ENCODE results near the gene BCL3. TPM values are rescaled to one million over a fixed set of nuclear protein-coding genes. Genes with fewer than 3 reads are reported as not detected.

BCL3 gene
- total and polyA plus RNA-seq, 12 donors: 7.1 to 76.3 (median 20.9) TPM

DNA sequence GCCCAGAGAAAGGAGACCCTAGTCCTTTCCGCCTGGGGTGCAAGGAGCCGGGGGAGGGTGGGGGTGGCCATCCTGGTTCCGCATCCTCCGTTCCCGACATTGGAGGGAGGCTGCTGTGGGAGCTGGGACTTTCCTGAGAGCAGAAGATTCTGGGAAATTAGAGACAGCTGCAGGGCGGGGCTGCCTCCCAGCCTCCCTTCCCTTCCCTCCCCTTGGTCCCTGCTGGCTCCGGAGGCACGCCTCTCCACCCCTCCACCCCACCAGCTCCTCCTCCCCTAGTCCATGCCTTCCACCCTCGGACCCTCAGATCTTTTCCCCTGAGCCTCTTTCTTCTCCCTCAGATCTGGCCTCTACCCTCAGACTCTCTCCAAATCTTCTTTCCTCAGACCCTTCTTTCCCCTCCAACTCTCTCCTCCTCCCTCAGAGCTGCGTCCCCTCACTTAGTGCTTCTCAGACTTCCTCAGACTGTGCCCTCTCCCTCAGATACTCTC lies 3.1 kb upstream of the BCL3 start:
- WGBS, 2 donors: 24 to 35% methylated on average over 9 to 10 of the region's 10 CpGs
- intact Hi-C loops (cut with DNase I): no loop called here
- Histone ChIP-seq H3K4me1 (peaks cover 26 to 86% (median 75%) of the 10 kb centered on the region in 9 donors), H3K27me3 (no peaks in the 10 kb centered on the region), H3K9me3 (no peaks in the 10 kb centered on the region), H3K36me3 (peaks cover 0 to 9% (median 0%) of the 10 kb centered on the region in 9 donors), H3K27ac (peak overlapping the region in 9 of 10 donors; percentile 69 to 100 (median 95)), H3K4me3 (no peak overlapping the region)
- DNase-seq (peak; percentile 79 to 86), ATAC-seq (peak; percentile 3 to 45 (median 17))
- TF ChIP-seq, protein P1, sequence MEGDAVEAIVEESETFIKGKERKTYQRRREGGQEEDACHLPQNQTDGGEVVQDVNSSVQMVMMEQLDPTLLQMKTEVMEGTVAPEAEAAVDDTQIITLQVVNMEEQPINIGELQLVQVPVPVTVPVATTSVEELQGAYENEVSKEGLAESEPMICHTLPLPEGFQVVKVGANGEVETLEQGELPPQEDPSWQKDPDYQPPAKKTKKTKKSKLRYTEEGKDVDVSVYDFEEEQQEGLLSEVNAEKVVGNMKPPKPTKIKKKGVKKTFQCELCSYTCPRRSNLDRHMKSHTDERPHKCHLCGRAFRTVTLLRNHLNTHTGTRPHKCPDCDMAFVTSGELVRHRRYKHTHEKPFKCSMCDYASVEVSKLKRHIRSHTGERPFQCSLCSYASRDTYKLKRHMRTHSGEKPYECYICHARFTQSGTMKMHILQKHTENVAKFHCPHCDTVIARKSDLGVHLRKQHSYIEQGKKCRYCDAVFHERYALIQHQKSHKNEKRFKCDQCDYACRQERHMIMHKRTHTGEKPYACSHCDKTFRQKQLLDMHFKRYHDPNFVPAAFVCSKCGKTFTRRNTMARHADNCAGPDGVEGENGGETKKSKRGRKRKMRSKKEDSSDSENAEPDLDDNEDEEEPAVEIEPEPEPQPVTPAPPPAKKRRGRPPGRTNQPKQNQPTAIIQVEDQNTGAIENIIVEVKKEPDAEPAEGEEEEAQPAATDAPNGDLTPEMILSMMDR (IDR thresholded peaks at IDR 0.05): no peak

DNA sequence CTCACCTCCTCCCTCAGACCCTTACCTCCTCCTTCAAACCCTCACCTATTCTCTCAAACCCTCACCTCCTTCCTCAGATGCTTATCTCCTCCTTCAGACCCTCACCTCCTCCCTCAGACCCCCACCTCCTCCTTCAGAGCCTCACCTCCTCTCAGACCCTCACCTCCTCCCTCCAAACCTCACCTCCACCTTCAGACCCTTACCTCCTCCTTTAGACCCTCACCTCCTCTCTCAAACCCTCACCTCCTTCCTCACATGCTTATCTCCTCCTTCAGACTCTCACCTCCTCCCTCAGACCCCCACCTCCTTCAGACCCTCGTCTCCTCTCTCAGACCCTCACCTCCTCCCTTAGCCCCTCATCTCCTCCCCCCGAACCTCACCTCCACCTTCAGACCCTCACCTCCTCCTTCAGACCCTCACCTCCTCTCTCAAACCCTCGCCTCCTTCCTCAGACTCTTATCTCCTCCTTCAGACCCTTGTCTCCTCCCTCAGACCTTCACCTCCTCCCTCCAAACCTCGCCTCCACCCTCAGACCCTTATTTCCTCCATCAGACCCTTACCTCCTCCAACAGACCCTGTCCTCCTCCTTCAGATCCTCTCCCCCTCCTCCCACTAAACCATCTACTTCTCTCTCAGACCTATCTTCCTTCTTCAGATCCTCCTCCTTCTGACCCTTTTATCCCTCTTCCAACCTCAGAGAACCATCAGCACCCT lies 2.5 kb upstream of the BCL3 start:
- intact Hi-C loops (cut with DNase I): no loop called here
- DNase-seq (no peak), ATAC-seq (no peak)
- WGBS, 2 donors: 72 to 86% methylated on average over 4 of the region's 4 CpGs
- Histone ChIP-seq H3K9me3 (no peaks in the 10 kb centered on the region), H3K36me3 (peaks cover 0 to 15% (median 0%) of the 10 kb centered on the region in 9 donors), H3K27ac (peak overlapping the region in 9 of 10 donors; percentile 93 to 100 (median 96)), H3K4me1 (peaks cover 26 to 86% (median 75%) of the 10 kb centered on the region in 9 donors), H3K4me3 (no peak overlapping the region), H3K27me3 (no peaks in the 10 kb centered on the region)
- TF ChIP-seq, protein P1 (IDR thresholded peaks at IDR 0.05): no peak

DNA sequence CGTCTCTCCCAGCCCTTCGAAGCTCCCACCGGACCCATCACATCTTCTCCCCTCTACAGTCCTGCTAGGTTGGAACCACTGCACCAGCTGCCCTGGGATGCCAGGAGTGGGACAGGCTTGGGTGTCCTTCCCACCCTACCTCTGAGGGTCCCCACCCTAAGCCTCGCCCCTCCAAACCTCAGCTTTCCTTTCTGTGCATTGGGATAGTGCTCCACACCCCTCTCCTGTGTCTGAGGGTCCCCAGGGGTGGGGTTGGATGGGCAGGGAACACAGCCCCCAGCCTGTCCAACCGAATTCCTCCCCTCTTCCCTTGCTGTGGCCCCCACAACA lies 1.9 kb upstream of the BCL3 start:
- WGBS, 2 donors: 68 to 72% methylated on average over 5 of the region's 5 CpGs
- no peaks in the 10 kb centered on the region for H3K27me3 ChIP-seq
- no peak for DNase-seq
- peak overlapping the region in 2 of 10 donors; percentile 91 to 92 for H3K4me3 ChIP-seq
- intact Hi-C loops (cut with DNase I): no loop called here
- TF ChIP-seq, protein P1 (IDR thresholded peaks at IDR 0.05): no peak
- H3K36me3 ChIP-seq: peaks cover 0 to 21% (median 0%) of the 10 kb centered on the region in 9 donors
- no peaks in the 10 kb centered on the region for H3K9me3 ChIP-seq
- H3K27ac ChIP-seq: peak overlapping the region; percentile 93 to 100 (median 97)
- peaks cover 22 to 86% (median 75%) of the 10 kb centered on the region in 9 donors for H3K4me1 ChIP-seq
- no peak for ATAC-seq

DNA sequence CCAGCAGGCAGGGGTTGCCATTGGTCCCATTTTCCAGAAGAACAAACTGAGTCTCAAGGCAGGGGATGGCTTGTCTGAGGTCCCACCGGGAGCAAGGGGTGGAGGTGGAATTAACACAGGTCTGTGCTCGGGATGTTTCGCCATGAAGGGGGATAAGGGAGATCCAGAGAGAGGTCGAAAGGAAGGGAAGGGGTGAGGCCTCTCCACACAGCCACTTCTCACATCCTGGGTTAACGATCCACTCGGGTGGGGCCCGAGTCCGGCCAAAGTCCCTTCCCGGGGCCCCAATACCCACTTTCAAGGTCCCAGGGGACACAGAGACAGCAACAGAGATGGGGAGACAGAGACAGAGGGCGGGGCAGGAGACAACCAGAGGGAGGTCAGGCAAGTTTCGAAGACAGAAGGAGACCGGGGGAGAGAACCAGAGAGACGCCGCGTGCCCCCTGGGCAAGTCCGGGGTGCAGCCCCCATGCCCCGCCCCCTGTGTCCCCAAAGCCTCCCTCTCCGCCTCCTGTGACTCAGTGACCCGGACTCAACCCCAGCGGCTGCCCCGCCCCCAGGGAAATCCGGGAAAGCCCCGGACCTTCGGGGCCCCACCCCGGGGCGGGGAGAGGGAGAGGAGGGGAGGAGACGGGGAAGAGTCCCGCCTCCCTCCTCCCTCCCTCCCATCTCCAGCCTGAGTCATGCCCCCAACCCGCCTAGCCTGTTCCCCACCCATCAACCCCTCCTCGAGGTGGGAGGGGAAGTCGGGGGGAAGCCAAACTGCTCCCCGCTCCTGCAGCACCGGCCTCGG lies 1.4 kb upstream of the BCL3 start:
- peak; percentile 90 to 96 (median 94) for ATAC-seq
- Histone ChIP-seq H3K4me3 (peak overlapping the region; percentile 58 to 97 (median 81)), H3K36me3 (peaks cover 0 to 26% (median 2%) of the 10 kb centered on the region in 9 donors), H3K4me1 (peaks cover 20 to 86% (median 74%) of the 10 kb centered on the region in 9 donors), H3K9me3 (no peaks in the 10 kb centered on the region), H3K27me3 (no peaks in the 10 kb centered on the region), H3K27ac (peak overlapping the region; percentile 93 to 100 (median 97))
- intact Hi-C loops (cut with DNase I): no loop called here
- peak; percentile 96 for DNase-seq
- WGBS, 2 donors: 5% methylated on average over 31 to 34 of the region's 34 CpGs
- TF ChIP-seq, protein P1 (IDR thresholded peaks at IDR 0.05): no peak

Measured in heart right ventricle (tissue), 16 donors.